Mesenchymal stem cell (in vitro differentiated cells and primary cell): ENCODE results near the gene EVL.

Source experiments
- DNase-seq: peaks from one replicate; pipeline ENCODE4 v3.0.0-alpha.2; 2013
- H2AFZ ChIP-seq: one replicate; pipeline ENCODE4 v1.6.1; 2013; ENCODE audit warnings: low read depth, mild to moderate bottlenecking, control low read depth, inconsistent platforms, low read length, moderate library complexity
- H2AK5ac ChIP-seq: 2 replicates; pipeline ENCODE4 v1.6.1; 2013; ENCODE audit warnings: low read length, moderate library complexity, mild to moderate bottlenecking, inconsistent platforms; ENCODE audit not compliant: severe bottlenecking
- H2BK120ac ChIP-seq: one replicate; pipeline ENCODE4 v1.6.1; 2013; ENCODE audit warnings: low read depth, mild to moderate bottlenecking, inconsistent platforms, low read length, moderate library complexity
- H2BK12ac ChIP-seq, 2 experiments: one replicate each; pipeline ENCODE4 v1.6.1; 2013; ENCODE audit warnings: inconsistent platforms in 2 of 2, low read length in 2 of 2, mild to moderate bottlenecking in 2 of 2, moderate library complexity in 2 of 2, control low read depth in 1 of 2
- H2BK15ac ChIP-seq: one replicate; pipeline ENCODE4 v1.6.1; 2013; ENCODE audit warnings: mild to moderate bottlenecking, low read depth, inconsistent platforms; ENCODE audit not compliant: poor library complexity, severe bottlenecking
- H2BK5ac ChIP-seq: 2 replicates; pipeline ENCODE4 v1.6.1; 2013; ENCODE audit warnings: low read depth, mild to moderate bottlenecking, low read length, control low read depth, inconsistent platforms; ENCODE audit not compliant: poor library complexity, severe bottlenecking
- H3K14ac ChIP-seq, 2 experiments: one replicate each; pipeline ENCODE4 v1.6.1; 2013; ENCODE audit warnings: inconsistent platforms in 2 of 2, low read length in 2 of 2, control low read depth in 1 of 2, mild to moderate bottlenecking in 1 of 2, moderate library complexity in 1 of 2
- H3K18ac ChIP-seq, 2 experiments: one replicate each; pipeline ENCODE4 v1.6.1; 2013; ENCODE audit warnings: inconsistent platforms in 2 of 2, low read length in 2 of 2, control low read depth in 1 of 2, low read depth in 1 of 2, mild to moderate bottlenecking in 1 of 2
- H3K23ac ChIP-seq, 2 experiments: one replicate each; pipeline ENCODE4 v1.6.1; 2013; ENCODE audit warnings: inconsistent platforms in 2 of 2, low read length in 2 of 2, mild to moderate bottlenecking in 2 of 2, moderate library complexity in 2 of 2, control low read depth in 1 of 2
- H3K27ac ChIP-seq: 2 replicates; pipeline ENCODE4 v1.5.1; 2013; ENCODE audit warnings: mild to moderate bottlenecking, moderate library complexity, low read length, control low read depth, inconsistent platforms; ENCODE audit not compliant: poor library complexity, severe bottlenecking
- H3K27me3 ChIP-seq, 2 experiments: 2 replicates each; pipeline versions ENCODE4 v1.6.1 to v1.7.0; 2013; ENCODE audit warnings: low read length in 2 of 2, mild to moderate bottlenecking in 2 of 2, moderate library complexity in 2 of 2, control low read depth in 1 of 2, inconsistent platforms in 1 of 2; ENCODE audit not compliant: control insufficient read depth in 1 of 2, insufficient read depth in 1 of 2
- H3K36me3 ChIP-seq, 2 experiments: 2 replicates each; pipeline versions ENCODE4 v1.6.1 to v1.7.0; 2013; ENCODE audit warnings: low read length in 2 of 2, control low read depth in 1 of 2, inconsistent platforms in 1 of 2, low read depth in 1 of 2, mild to moderate bottlenecking in 1 of 2; ENCODE audit not compliant: insufficient read depth in 2 of 2, control insufficient read depth in 1 of 2
- H3K4ac ChIP-seq, 2 experiments: one replicate each; pipeline ENCODE4 v1.6.1; 2013; ENCODE audit warnings: inconsistent platforms in 2 of 2, low read length in 2 of 2, mild to moderate bottlenecking in 2 of 2, moderate library complexity in 2 of 2, control low read depth in 1 of 2, low read depth in 1 of 2
- H3K4me1 ChIP-seq: 2 replicates; pipeline ENCODE4 v1.6.1; 2013; ENCODE audit warnings: low read depth, low read length, control low read depth; ENCODE audit not compliant: control insufficient read depth, insufficient read depth
- H3K4me2 ChIP-seq: 2 replicates; pipeline ENCODE4 v1.6.1; 2013; ENCODE audit warnings: low read length, mild to moderate bottlenecking, inconsistent platforms; ENCODE audit not compliant: poor library complexity, severe bottlenecking
- H3K4me3 ChIP-seq, 2 experiments: 2 replicates each; pipeline versions ENCODE4 v1.5.1 to v1.7.0; 2013; ENCODE audit warnings: low read length in 2 of 2, mild to moderate bottlenecking in 2 of 2, control low read depth in 1 of 2, low read depth in 1 of 2; ENCODE audit not compliant: insufficient read depth in 1 of 2
- H3K79me1 ChIP-seq: replicated peaks from 2 replicates; pipeline ENCODE4 v1.6.1; 2013; ENCODE audit warnings: mild to moderate bottlenecking, control low read depth, low read length, inconsistent platforms; ENCODE audit not compliant: poor library complexity, severe bottlenecking
- H3K9ac ChIP-seq: 2 replicates; pipeline ENCODE4 v1.7.0; 2013; ENCODE audit warnings: mild to moderate bottlenecking, low read length, moderate library complexity
- H3K9me3 ChIP-seq: 2 replicates; pipeline ENCODE4 v1.7.0; 2013; ENCODE audit warnings: mild to moderate bottlenecking, low read length; ENCODE audit not compliant: control insufficient read depth
- H4K8ac ChIP-seq: one replicate; pipeline ENCODE4 v1.6.1; 2013; ENCODE audit warnings: inconsistent platforms, mild to moderate bottlenecking, low read length, moderate library complexity
- H4K91ac ChIP-seq: one replicate; pipeline ENCODE4 v1.6.1; 2013; ENCODE audit warnings: mild to moderate bottlenecking, low read length, inconsistent platforms
- WGBS: methylation state at CpG from one replicate; pipeline ENCODE4 v1.1.7; 2013; ENCODE audit warnings: mixed read lengths; 5-methylcytosine and 5-hydroxymethylcytosine counted together

Gene EVL

GRCh38 chr14:100137173-100137572 is 72.0 kb downstream of the EVL start:
- Histone ChIP-seq H2AFZ (no peak overlapping the region), H3K9me3 (no peaks in the 10 kb centered on the region), H3K9ac (no peak overlapping the region), H4K8ac (no peak overlapping the region), H2BK15ac (no peak overlapping the region), H3K4me1 (peaks cover 16% of the 10 kb centered on the region), H3K14ac (no peak overlapping the region), H3K23ac (no peak overlapping the region), H3K18ac (no peak overlapping the region), H3K79me1 (no peaks in the 10 kb centered on the region), H3K4ac (no peak overlapping the region), H2BK12ac (no peak overlapping the region), H3K36me3 (peaks cover 27 to 72% of the 10 kb centered on the region in 2 experiments), H3K4me3 (no peak overlapping the region), H3K27me3 (no peaks in the 10 kb centered on the region), H2BK5ac (no peak overlapping the region), H2AK5ac (no peak overlapping the region), H2BK120ac (no peak overlapping the region), H3K4me2 (no peak overlapping the region), H3K27ac (no peak overlapping the region), H4K91ac (no peak overlapping the region)
- WGBS = 93% methylated on average over 8 of the region's 8 CpGs
- DNase-seq = no peak

GRCh38 chr14:100138082-100138787 is 73.0 kb downstream of the EVL start:
- H3K4me2 ChIP-seq = no peak overlapping the region

GRCh38 chr14:100138955-100139354 is 73.7 kb downstream of the EVL start:
- H2BK120ac ChIP-seq = no peak overlapping the region
- no peaks in the 10 kb centered on the region for H3K27me3 ChIP-seq
- no peak overlapping the region for H2BK15ac ChIP-seq
- H2BK12ac ChIP-seq = no peak overlapping the region
- H3K18ac ChIP-seq = no peak overlapping the region
- no peak overlapping the region for H3K4me2 ChIP-seq
- H3K36me3 ChIP-seq = peaks cover 30 to 72% of the 10 kb centered on the region in 2 experiments
- H3K4ac ChIP-seq = no peak overlapping the region
- no peak for DNase-seq
- H3K4me3 ChIP-seq = no peak overlapping the region
- no peak overlapping the region for H2AFZ ChIP-seq
- H2AK5ac ChIP-seq = no peak overlapping the region
- 94% methylated on average over 13 of the region's 13 CpGs for WGBS
- no peak overlapping the region for H3K9ac ChIP-seq
- H3K14ac ChIP-seq = no peak overlapping the region
- H4K8ac ChIP-seq = no peak overlapping the region
- H3K27ac ChIP-seq = no peak overlapping the region
- no peak overlapping the region for H4K91ac ChIP-seq
- H3K79me1 ChIP-seq = no peaks in the 10 kb centered on the region
- H3K9me3 ChIP-seq = no peaks in the 10 kb centered on the region
- H3K23ac ChIP-seq = no peak overlapping the region
- H3K4me1 ChIP-seq = peaks cover 13% of the 10 kb centered on the region
- H2BK5ac ChIP-seq = no peak overlapping the region

More at GRCh38 chr14:100138082-100138787, 73.0 kb downstream of the EVL start:
- Histone ChIP-seq H3K9me3 (no peaks in the 10 kb centered on the region), H3K27me3 (no peaks in the 10 kb centered on the region), H3K18ac (no peak overlapping the region), H2AFZ (no peak overlapping the region), H3K27ac (no peak overlapping the region), H4K91ac (no peak overlapping the region), H2BK15ac (no peak overlapping the region), H3K4me1 (peaks cover 14% of the 10 kb centered on the region), H3K4me3 (no peak overlapping the region), H2BK5ac (no peak overlapping the region), H3K14ac (no peak overlapping the region), H3K36me3 (peaks cover 29 to 71% of the 10 kb centered on the region in 2 experiments), H3K9ac (no peak overlapping the region), H2BK120ac (no peak overlapping the region), H3K4ac (no peak overlapping the region), H3K23ac (no peak overlapping the region), H2AK5ac (no peak overlapping the region), H2BK12ac (no peak overlapping the region), H4K8ac (no peak overlapping the region), H3K79me1 (no peaks in the 10 kb centered on the region)
- DNase-seq = no peak
- 86% methylated on average over 6 of the region's 8 CpGs for WGBS

GRCh38 chr14:100140452-100141078 is 75.3 kb downstream of the EVL start:
- Histone ChIP-seq H2AK5ac (no peak overlapping the region), H2BK12ac (no peak overlapping the region), H2BK120ac (no peak overlapping the region), H4K91ac (no peak overlapping the region), H3K14ac (no peak overlapping the region), H3K9ac (no peak overlapping the region), H3K4ac (no peak overlapping the region), H4K8ac (no peak overlapping the region), H3K4me2 (no peak overlapping the region), H2BK15ac (no peak overlapping the region), H3K79me1 (no peaks in the 10 kb centered on the region), H3K4me3 (no peak overlapping the region), H3K27ac (no peak overlapping the region), H3K27me3 (no peaks in the 10 kb centered on the region), H3K36me3 (peaks cover 18 to 74% of the 10 kb centered on the region in 2 experiments), H2BK5ac (no peak overlapping the region), H3K23ac (no peak overlapping the region), H2AFZ (no peak overlapping the region), H3K4me1 (peaks cover 8% of the 10 kb centered on the region), H3K18ac (no peak overlapping the region), H3K9me3 (no peaks in the 10 kb centered on the region)
- WGBS = 56% methylated on average over 16 of the region's 16 CpGs
- DNase-seq = peak; percentile 29
